GM12874 (cell line): ENCODE results near the gene PAPPA2.

Experiments used
- CTCF ChIP-seq: IDR thresholded peaks from 2 replicates; pipeline ENCODE4 v1.5.1; 2011; ENCODE audit warnings: low read depth, mild to moderate bottlenecking, control low read depth, low read length, moderate library complexity; ENCODE audit not compliant: insufficient read depth

The PAPPA2 gene

GRCh38 chr1:176765608-176766007 lies 302.6 kb downstream of the PAPPA2 start:
- no peak for TF ChIP-seq CTCF

GRCh38 chr1:176766779-176767178 lies 303.8 kb downstream of the PAPPA2 start:
- no peak for TF ChIP-seq CTCF

- no peak for TF ChIP-seq CTCF
These were observed 304.8 kb downstream of the PAPPA2 start for GRCh38 chr1:176767714-176768136.

- TF ChIP-seq CTCF: no peak
These were observed 305.6 kb downstream of the PAPPA2 start for GRCh38 chr1:176768532-176768931.

- TF ChIP-seq CTCF: no peak
These were observed 307.1 kb downstream of the PAPPA2 start for GRCh38 chr1:176770066-176770465.

GRCh38 chr1:176773038-176773437 lies 310.1 kb downstream of the PAPPA2 start:
- no peak for TF ChIP-seq CTCF

GRCh38 chr1:176774224-176774623 lies 311.2 kb downstream of the PAPPA2 start:
- TF ChIP-seq CTCF: no peak

- no peak for TF ChIP-seq CTCF
These were observed 312.4 kb downstream of the PAPPA2 start for GRCh38 chr1:176775378-176775777.
